Keratinocyte (primary cell): Measurements from ENCODE around the gene NAA25.
"Not testable (repeated sequence)": the region's sequence is repeated elsewhere in the genome, so short reads cannot be mapped to it uniquely, and the experiment has no call there.

Source experiments
- EZH2 ChIP-seq: IDR thresholded peaks from one replicate; pipeline ENCODE4 v1.6.1; 2012; ENCODE audit warnings: inconsistent platforms, mild to moderate bottlenecking, low read length, moderate library complexity
- TF ChIP-seq, protein P1 (sequence below), 3 experiments: IDR thresholded peaks in 1 of 3; conservative IDR thresholded peaks in 1 of 3; optimal IDR thresholded peaks in 1 of 3; 2 replicates in 2 of 3; 3 replicates in 1 of 3; pipeline versions ENCODE3 to v1.5.1; 2011; ENCODE audit warnings: low read length in 3 of 3, mild to moderate bottlenecking in 3 of 3, moderate library complexity in 2 of 3, control low read depth in 1 of 3, inconsistent platforms in 1 of 3; ENCODE audit not compliant: insufficient read depth in 2 of 3; ENCODE audit errors: extremely low read depth in 1 of 3

DNA sequence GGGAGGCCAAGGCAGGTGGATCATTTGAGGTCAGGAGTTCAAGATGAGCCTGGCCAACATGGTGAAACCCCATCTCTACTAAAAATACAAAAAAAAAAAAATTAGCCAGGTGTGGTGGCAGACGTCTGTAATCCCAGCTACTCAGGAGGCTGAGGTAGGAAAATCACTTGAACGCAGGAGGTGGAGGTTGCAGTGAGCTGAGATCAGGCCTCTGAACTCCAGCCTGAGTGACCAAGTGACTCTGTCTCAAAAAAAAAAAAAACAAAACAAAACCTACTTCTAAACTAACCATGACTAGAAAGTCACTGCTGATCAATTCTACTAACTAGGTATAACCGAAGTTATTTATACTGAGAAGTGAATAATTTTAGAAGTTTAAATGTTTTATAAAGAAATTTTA lies 99.0 kb downstream of the NAA25 start:
- TF ChIP-seq, protein P1, sequence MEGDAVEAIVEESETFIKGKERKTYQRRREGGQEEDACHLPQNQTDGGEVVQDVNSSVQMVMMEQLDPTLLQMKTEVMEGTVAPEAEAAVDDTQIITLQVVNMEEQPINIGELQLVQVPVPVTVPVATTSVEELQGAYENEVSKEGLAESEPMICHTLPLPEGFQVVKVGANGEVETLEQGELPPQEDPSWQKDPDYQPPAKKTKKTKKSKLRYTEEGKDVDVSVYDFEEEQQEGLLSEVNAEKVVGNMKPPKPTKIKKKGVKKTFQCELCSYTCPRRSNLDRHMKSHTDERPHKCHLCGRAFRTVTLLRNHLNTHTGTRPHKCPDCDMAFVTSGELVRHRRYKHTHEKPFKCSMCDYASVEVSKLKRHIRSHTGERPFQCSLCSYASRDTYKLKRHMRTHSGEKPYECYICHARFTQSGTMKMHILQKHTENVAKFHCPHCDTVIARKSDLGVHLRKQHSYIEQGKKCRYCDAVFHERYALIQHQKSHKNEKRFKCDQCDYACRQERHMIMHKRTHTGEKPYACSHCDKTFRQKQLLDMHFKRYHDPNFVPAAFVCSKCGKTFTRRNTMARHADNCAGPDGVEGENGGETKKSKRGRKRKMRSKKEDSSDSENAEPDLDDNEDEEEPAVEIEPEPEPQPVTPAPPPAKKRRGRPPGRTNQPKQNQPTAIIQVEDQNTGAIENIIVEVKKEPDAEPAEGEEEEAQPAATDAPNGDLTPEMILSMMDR (optimal IDR thresholded peaks at IDR 0.05 in 1 of 3, IDR thresholded peaks at IDR 0.05 in 1 of 3, conservative IDR thresholded peaks at IDR 0.05 in 1 of 3; ENCODE audit: extremely low read depth in 1 of 3, insufficient read depth in 2 of 3, low read length in 3 of 3): not testable (repeated sequence)
- TF ChIP-seq EZH2: not testable (repeated sequence)
